Measurements from ENCODE around the gene DOK7. TPM values are rescaled to one million over a fixed set of nuclear protein-coding genes. Genes with fewer than 3 reads are reported as not detected.

DOK7 gene
- total RNA-seq, 1 experiment from 2014 or later = 0.26 TPM

DNA sequence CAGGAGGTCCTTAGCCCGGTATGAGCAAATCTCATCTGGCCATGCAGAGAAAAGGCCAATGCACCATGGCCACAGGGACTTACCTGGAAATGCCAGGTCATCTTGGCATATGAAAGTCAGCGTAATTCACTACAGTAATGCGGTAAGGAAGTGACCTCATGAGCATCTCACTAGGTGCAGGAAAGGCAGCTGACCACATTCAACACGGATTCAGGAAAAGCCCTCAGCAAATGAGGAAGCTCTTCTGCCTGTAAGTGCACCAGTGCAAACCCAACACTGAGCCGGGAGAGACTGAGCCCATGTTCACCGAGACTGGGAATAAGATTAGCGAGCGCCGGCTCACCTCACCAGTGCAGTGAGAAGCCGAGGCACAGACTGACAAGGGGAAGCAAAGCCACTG lies 45.4 kb downstream of the DOK7 start:
- no peak overlapping the region for H3K4me2 ChIP-seq (ENCODE audit: insufficient read depth, insufficient read length, low read length)
- H3K27ac ChIP-seq (ENCODE audit: insufficient read length, low read depth, low read length) = no peak overlapping the region
- no peaks in the 10 kb centered on the region for H3K4me1 ChIP-seq (ENCODE audit: insufficient read depth, low read length)
- H2AK5ac ChIP-seq (ENCODE audit: insufficient read length, low read length) = no peak overlapping the region
- DNase-seq = no peak
- H4K5ac ChIP-seq (ENCODE audit: insufficient read length, low read depth, low read length) = no peak overlapping the region
- no peak overlapping the region for H3T11ph ChIP-seq (ENCODE audit: low read length)
- no peak overlapping the region for H2BK20ac ChIP-seq (ENCODE audit: low read depth, low read length, poor library complexity, severe bottlenecking)
- no peak overlapping the region for H3K4ac ChIP-seq (ENCODE audit: low read depth, low read length)
- TF ChIP-seq, protein P1, sequence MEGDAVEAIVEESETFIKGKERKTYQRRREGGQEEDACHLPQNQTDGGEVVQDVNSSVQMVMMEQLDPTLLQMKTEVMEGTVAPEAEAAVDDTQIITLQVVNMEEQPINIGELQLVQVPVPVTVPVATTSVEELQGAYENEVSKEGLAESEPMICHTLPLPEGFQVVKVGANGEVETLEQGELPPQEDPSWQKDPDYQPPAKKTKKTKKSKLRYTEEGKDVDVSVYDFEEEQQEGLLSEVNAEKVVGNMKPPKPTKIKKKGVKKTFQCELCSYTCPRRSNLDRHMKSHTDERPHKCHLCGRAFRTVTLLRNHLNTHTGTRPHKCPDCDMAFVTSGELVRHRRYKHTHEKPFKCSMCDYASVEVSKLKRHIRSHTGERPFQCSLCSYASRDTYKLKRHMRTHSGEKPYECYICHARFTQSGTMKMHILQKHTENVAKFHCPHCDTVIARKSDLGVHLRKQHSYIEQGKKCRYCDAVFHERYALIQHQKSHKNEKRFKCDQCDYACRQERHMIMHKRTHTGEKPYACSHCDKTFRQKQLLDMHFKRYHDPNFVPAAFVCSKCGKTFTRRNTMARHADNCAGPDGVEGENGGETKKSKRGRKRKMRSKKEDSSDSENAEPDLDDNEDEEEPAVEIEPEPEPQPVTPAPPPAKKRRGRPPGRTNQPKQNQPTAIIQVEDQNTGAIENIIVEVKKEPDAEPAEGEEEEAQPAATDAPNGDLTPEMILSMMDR (conservative IDR thresholded peaks at IDR 0.05) = no peak
- Mint-ChIP-seq H3K4me1 (no peaks in the 10 kb centered on the region), H3K9me3 (no peaks in the 10 kb centered on the region; a peak in 2 of 5 replicates), H3K27me3 (ENCODE audit: low read depth) (peaks cover 2% of the 10 kb centered on the region; the same call in 1 of the 2 replicates), H3K36me3 (ENCODE audit: insufficient read depth in 1 of 3, low read depth in 3 of 3) (peaks cover 46 to 75% (median 69%) of the 10 kb centered on the region in 3 experiments), H3K27ac (no peak overlapping the region; a peak in 1 of 7 replicates), H3K4me3 (no peak overlapping the region)
- no peak overlapping the region for H2AFZ ChIP-seq (ENCODE audit: low read length)
- no peak overlapping the region for H3K14ac ChIP-seq (ENCODE audit: insufficient read depth, low read length)
- H4K91ac ChIP-seq (ENCODE audit: insufficient read length, low read depth, low read length) = no peak overlapping the region
- H3K79me2 ChIP-seq (ENCODE audit: insufficient read depth, low read length) = no peaks in the 10 kb centered on the region
- H3K27me3 ChIP-seq (ENCODE audit: insufficient read depth, low read length) = no peaks in the 10 kb centered on the region; the same call in 1 of the 2 replicates
- H3K23ac ChIP-seq (ENCODE audit: insufficient read length, low read depth, low read length) = no peak overlapping the region
- no peak overlapping the region for H2BK5ac ChIP-seq (ENCODE audit: insufficient read length, low read length)
- no peak overlapping the region for H2BK12ac ChIP-seq (ENCODE audit: insufficient read length, low read depth, low read length)
- no peaks in the 10 kb centered on the region for H3K23me2 ChIP-seq (ENCODE audit: insufficient read length, low read depth, low read length, poor library complexity, severe bottlenecking)
- H3K9me3 ChIP-seq (ENCODE audit: control insufficient read depth, low read depth, low read length) = no peaks in the 10 kb centered on the region
- no peak overlapping the region for H3K56ac ChIP-seq (ENCODE audit: insufficient read length, low read depth, low read length)
- no peak overlapping the region for H2BK15ac ChIP-seq (ENCODE audit: low read depth, low read length)
- H2BK120ac ChIP-seq (ENCODE audit: low read depth, low read length, poor library complexity, severe bottlenecking) = no peak overlapping the region
- H3K9ac ChIP-seq (ENCODE audit: extremely low read depth, insufficient read length, low read length) = no peak overlapping the region
- H3K18ac ChIP-seq (ENCODE audit: insufficient read length, low read depth, low read length) = no peak overlapping the region
- H3K79me1 ChIP-seq (ENCODE audit: insufficient read depth, low read depth, low read length, poor library complexity, severe bottlenecking) = no peaks in the 10 kb centered on the region
- no CpG with 5 or more reads among the region's 10 CpGs for WGBS (ENCODE audit: extremely low coverage, insufficient read length, low lambda C conversion rate)
- H4K20me1 ChIP-seq (ENCODE audit: control insufficient read depth, insufficient read depth, insufficient read length) = peaks cover 2% of the 10 kb centered on the region
- H4K8ac ChIP-seq (replicated peaks; ENCODE audit: insufficient read length, low read depth, low read length) = no peak overlapping the region

Measured in H9 (cell line).